HG03060 (cell line): Measurements from ENCODE around the gene NBAS.

Source experiments
- ATAC-seq: cut with Tn5 transposase; IDR thresholded peaks from one replicate; pipeline ENCODE4 v1.9.1; 2021; ENCODE audit warnings: low read depth, moderate number of reproducible peaks; ENCODE audit not compliant: unreplicated experiment

NBAS gene

GRCh38 chr2:15184491-15184890 lies 376.6 kb downstream of the NBAS start:
- ATAC-seq, result no peak

GRCh38 chr2:15182275-15182674 lies 378.9 kb downstream of the NBAS start:
- no peak for ATAC-seq

- ATAC-seq, result no peak
Measured at GRCh38 chr2:15181092-15181745, 379.9 kb downstream of the NBAS start.

- ATAC-seq, result no peak
Measured at GRCh38 chr2:15180379-15180778, 380.8 kb downstream of the NBAS start.

- no peak for ATAC-seq
Measured at GRCh38 chr2:15178946-15179345, 382.2 kb downstream of the NBAS start.

GRCh38 chr2:15177103-15177502 lies 384.0 kb downstream of the NBAS start:
- ATAC-seq, result peak; percentile 98

GRCh38 chr2:15176604-15177003 lies 384.5 kb downstream of the NBAS start:
- no peak for ATAC-seq

- no peak for ATAC-seq
Measured at GRCh38 chr2:15174567-15174966, 386.6 kb downstream of the NBAS start.

GRCh38 chr2:15173501-15173900 lies 387.6 kb downstream of the NBAS start:
- ATAC-seq, result no peak

GRCh38 chr2:15172825-15173224 lies 388.3 kb downstream of the NBAS start:
- ATAC-seq, result no peak

- no peak for ATAC-seq
Measured at GRCh38 chr2:15170070-15170775, 390.9 kb downstream of the NBAS start.

- ATAC-seq, result no peak
Measured at GRCh38 chr2:15169326-15170069, 391.6 kb downstream of the NBAS start.

GRCh38 chr2:15168116-15168515 lies 393.0 kb downstream of the NBAS start:
- ATAC-seq, result no peak

GRCh38 chr2:15166878-15167277 lies 394.3 kb downstream of the NBAS start:
- ATAC-seq, result no peak

- no peak for ATAC-seq
Measured at GRCh38 chr2:15163326-15163725, 397.8 kb downstream of the NBAS start.

GRCh38 chr2:15162620-15163019 lies 398.5 kb downstream of the NBAS start:
- ATAC-seq, result no peak

- no peak for ATAC-seq
Measured at GRCh38 chr2:15160201-15160991, 400.7 kb downstream of the NBAS start.

GRCh38 chr2:15159751-15160177 lies 401.4 kb downstream of the NBAS start:
- no peak for ATAC-seq

- ATAC-seq, result no peak
Measured at GRCh38 chr2:15159206-15159605, 401.9 kb downstream of the NBAS start.

- ATAC-seq, result no peak
Measured at GRCh38 chr2:15158532-15158931, 402.6 kb downstream of the NBAS start.

GRCh38 chr2:15158100-15158499 lies 403.0 kb downstream of the NBAS start:
- no peak for ATAC-seq
